HS-27A (cell line): ENCODE results near the gene ENTPD2.

Experiments
- DNase-seq: peaks from one replicate; pipeline ENCODE4 v3.0.0-alpha.2; 2012; ENCODE audit warnings: low read depth, missing footprints

Gene ENTPD2

DNA sequence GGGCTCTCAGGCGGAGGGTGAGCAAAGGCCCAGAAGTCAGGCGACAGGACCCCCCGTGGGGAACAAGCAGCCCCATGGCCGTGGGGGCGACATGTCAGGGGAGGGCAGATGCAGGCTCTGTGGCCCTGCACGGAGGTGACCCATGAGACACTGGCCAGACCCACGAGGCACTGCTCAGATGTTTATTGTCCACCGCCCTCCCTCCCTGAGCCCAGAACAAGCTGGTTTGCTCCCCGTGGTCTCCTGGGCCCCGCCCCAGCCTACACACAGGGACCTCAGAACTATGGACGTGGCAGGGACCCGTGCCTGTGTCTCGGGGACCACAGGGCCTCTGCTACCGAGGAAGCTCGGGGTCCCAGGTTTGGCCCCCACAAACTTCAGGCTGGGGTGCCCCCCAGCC lies 23.9 kb downstream of the ENTPD2 start:
- no peak for DNase-seq

GRCh38 chr9:137029058-137029936 lies 24.6 kb downstream of the ENTPD2 start:
- DNase-seq: no peak

- DNase-seq: no peak
Observed at GRCh38 chr9:137028263-137029057, 25.4 kb downstream of the ENTPD2 start.

DNA sequence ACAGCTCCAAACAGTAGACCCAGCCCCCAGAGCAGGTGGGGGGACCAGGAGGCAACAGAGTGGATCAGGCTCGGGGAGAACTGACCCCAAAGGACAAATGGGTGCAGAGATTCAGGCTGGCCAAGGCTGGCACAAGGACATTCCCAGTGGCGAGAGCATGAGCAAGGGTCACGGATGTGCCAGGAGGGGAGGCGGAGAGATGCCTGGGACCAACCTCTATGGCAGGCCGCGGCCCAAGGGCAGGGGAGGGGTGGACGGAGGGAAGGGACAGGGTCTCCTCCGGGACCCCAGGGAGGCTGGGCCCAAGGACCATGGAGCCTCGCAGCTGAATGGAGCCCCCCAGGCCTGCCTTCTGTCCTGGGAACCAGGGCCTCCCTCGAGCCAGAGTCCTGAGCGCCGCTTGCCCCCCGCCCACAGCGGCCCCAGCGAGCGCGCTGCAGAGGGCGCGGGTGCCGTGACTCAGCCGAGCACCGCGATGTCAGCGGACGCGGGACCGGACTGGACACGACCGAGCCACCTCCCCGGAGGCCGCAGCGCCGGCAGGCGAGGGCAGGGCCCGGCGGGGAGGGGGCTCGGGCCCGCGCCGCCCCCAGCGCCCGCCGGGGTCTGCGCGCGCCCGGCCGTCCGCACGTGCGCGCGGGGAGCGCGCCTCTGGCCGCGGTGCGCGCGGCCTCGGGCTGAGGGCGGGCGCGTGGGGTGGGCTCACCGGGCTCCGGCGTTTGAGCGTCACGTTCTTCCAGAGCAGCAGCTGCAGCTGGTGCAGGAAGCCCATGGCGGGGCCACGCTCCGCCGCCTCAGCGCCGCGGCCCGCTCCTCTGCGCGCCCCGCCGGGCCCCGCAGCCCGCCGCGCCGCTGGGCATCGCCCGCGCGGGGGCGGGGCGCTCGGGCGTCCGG lies 26.2 kb downstream of the ENTPD2 start, which contains the start of gene ABCA2:
Gene ABCA2, minus strand, starts transcription at position 869 of the 894 bp plus-strand sequence. Its CDS starts 97 bp downstream, at position 772.
- DNase-seq: no peak

- DNase-seq: no peak
Observed at GRCh38 chr9:137026828-137027227, 27.0 kb downstream of the ENTPD2 start.

DNA sequence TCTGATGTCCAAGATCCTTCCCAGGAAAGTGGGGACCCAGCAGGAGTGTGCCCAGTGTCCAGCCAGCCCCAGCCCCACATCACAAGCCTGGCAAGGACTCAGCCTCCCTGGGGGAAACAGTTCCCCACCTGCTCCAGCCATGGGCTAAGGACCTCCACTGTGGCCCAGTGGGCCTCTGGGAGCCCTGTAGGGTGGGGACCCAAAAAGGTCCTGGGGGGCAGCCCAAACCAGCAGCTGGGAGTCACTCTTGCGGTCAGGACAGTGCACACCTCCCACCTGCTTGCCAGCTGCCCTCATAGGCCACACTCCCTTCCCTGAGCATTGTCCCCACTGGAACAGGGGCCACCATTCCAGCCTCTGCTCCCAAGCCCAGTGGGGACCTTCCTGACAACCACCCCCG lies 27.5 kb downstream of the ENTPD2 start:
- DNase-seq: no peak

- no peak for DNase-seq
Observed at GRCh38 chr9:137025517-137025966, 28.3 kb downstream of the ENTPD2 start.

- DNase-seq: no peak
Observed at GRCh38 chr9:137023583-137023991, 30.3 kb downstream of the ENTPD2 start.

GRCh38 chr9:137023157-137023556 lies 30.7 kb downstream of the ENTPD2 start:
- DNase-seq: no peak

- no peak for DNase-seq
Observed at GRCh38 chr9:137022662-137023008, 31.2 kb downstream of the ENTPD2 start.

DNA sequence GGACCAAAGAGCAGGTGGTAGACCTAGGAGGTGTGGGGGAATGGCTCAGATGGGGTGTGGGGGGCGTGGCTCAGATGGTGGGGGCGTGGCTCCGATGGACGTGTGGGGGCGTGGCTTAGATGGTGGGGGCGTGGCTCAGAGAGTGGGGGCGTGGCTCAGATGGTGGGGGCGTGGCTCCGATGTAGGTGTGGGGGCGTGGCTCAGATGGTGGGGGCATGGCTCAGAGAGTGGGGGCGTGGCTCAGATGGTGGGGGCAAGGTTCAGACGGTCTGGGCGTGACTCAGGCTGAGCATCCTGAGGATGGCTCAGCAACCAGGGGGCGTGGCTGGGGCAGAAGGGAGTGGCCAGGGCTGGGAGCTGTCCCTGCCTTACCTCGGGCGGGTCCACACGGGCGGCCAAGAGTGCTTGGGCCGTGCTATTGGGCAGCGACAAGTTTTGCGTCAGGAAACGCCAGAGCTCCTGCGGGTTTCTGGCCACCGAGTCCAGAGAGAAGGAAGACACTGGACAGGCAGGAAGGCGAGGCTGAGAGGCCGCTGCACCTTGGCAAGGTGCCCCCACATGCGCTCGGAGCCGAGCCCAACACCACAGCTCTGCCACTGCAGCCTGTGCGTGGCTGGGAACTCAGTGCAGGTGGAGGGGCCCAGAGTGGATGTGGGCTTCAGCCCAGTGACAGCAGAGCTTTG lies 31.7 kb downstream of the ENTPD2 start:
- no peak for DNase-seq

DNA sequence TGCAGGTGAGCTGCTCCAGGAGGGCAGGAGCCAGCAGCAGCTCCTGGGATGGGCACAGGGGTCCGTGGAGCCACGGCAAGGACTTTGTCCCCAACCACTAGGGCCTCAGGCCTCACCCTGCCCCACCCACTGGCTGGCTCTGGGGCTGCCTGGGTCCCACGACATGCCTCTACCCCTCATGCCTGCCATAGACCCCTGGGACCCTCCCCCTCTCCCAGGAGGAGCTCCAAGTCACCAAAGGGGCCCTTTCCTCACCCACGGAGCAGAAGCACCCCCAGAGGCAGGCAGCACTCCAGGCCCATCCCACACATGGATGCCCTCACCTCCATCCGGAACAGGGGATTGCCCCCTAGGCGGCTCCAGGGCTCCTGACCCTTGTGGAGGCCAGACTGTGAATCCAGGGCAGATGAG lies 32.3 kb downstream of the ENTPD2 start:
- DNase-seq: no peak

- no peak for DNase-seq
Observed at GRCh38 chr9:137020771-137021567, 32.9 kb downstream of the ENTPD2 start.

DNA sequence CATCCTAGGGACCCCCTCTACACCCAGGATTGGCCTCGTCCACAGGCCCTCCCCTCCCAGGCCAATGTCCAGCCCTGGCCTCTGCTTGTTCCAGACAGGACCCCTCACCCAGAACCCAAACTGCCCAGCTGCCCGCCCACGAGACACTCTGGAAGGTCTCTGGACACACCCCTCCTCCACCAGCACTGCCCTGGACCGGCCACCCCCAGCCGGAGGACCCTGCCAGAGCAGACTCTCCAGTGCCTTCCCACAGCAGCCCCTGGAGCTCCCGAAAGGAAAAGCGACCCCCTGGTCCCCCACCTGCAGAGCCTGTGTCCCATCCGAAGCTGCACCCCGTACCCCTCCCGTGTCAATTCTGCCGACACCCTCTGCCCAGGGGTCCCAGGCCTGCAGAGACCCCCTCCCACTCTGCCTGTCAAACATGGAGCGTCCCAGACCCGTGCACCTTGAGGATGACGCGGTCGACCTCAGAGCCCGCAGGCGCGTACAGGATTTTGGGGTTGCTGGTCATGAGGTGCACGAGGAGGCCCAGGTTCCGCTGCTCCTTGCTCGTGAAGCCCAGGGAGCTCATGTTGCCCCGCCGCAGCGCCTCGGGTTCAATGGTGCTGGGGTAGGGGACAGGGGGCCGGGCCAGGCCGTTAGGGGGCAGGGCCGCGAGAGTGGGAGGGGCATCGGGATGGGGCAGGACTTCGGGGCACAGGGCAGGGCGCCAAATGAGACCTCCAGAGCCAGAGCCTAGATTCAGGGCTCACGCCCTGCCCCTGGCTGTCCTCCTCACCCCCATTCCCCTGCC lies 33.8 kb downstream of the ENTPD2 start:
- DNase-seq: no peak

- DNase-seq: no peak
Observed at GRCh38 chr9:137018761-137019559, 34.9 kb downstream of the ENTPD2 start.

- DNase-seq: no peak
Observed at GRCh38 chr9:137017791-137018497, 35.9 kb downstream of the ENTPD2 start.

DNA sequence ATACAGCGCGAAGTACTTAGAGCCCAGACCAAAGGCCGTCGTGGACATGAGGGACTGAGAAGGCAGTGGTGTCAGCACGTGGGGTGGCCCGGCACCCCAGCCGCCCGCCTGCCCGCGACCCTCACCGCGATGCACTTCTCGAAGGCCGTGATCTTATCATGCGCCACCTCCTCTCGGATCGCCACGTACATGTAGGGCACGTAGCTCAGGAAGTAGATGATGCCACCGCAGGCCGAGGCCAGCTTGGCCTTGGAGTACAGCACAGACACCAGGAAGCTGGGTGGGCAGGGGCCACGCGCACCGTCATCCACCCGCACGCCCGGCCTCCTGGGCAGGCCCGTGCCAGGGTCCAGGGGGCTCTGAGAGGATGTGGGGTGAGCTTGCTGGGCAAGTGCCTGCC lies 36.8 kb downstream of the ENTPD2 start:
- DNase-seq: no peak

GRCh38 chr9:137016436-137016835 lies 37.4 kb downstream of the ENTPD2 start:
- DNase-seq: no peak
